ENCODE measurements around the gene SDK1.
"Not testable (repeated sequence)": the region's sequence is repeated elsewhere in the genome, so short reads cannot be mapped to it uniquely, and the experiment has no call there.

The SDK1 gene

GRCh38 chr7:4217126-4217660, 916.1 kb downstream of the SDK1 start:
- not testable (repeated sequence) for DNase-seq

- no peak for DNase-seq
Measured at GRCh38 chr7:4218481-4218880, 917.4 kb downstream of the SDK1 start.

GRCh38 chr7:4220011-4220410, 919.0 kb downstream of the SDK1 start:
- no peak for DNase-seq

GRCh38 chr7:4221043-4221442, 920.0 kb downstream of the SDK1 start:
- DNase-seq: no peak

- no peak for DNase-seq
Measured at GRCh38 chr7:4222676-4223075, 921.6 kb downstream of the SDK1 start.

GRCh38 chr7:4225361-4225771, 924.3 kb downstream of the SDK1 start:
- DNase-seq: no peak

GRCh38 chr7:4225881-4226523, 925.0 kb downstream of the SDK1 start:
- no peak for DNase-seq

- no peak for DNase-seq
Measured at GRCh38 chr7:4226524-4226882, 925.5 kb downstream of the SDK1 start.

GRCh38 chr7:4227105-4228010, 926.3 kb downstream of the SDK1 start:
- DNase-seq: no peak

- no peak for DNase-seq
Measured at GRCh38 chr7:4230352-4230751, 929.3 kb downstream of the SDK1 start.

GRCh38 chr7:4233146-4233545, 932.1 kb downstream of the SDK1 start:
- no peak for DNase-seq

GRCh38 chr7:4233621-4234497, 932.8 kb downstream of the SDK1 start:
- DNase-seq: no peak

GRCh38 chr7:4234498-4234855, 933.4 kb downstream of the SDK1 start:
- no peak for DNase-seq

- DNase-seq: no peak
Measured at GRCh38 chr7:4234886-4235285, 933.8 kb downstream of the SDK1 start.

- no peak for DNase-seq
Measured at GRCh38 chr7:4235596-4235995, 934.5 kb downstream of the SDK1 start.

- DNase-seq: no peak
Measured at GRCh38 chr7:4236389-4236788, 935.3 kb downstream of the SDK1 start.

GRCh38 chr7:4236873-4237272, 935.8 kb downstream of the SDK1 start:
- not testable (repeated sequence) for DNase-seq

GRCh38 chr7:4237296-4238235, 936.5 kb downstream of the SDK1 start:
- no peak for DNase-seq

GRCh38 chr7:4238861-4239260, 937.8 kb downstream of the SDK1 start:
- no peak for DNase-seq

GRCh38 chr7:4240042-4240441, 939.0 kb downstream of the SDK1 start:
- no peak for DNase-seq

GRCh38 chr7:4240520-4241303, 939.7 kb downstream of the SDK1 start:
- DNase-seq: no peak

All from NCI-H1436 (cell line).